HG02642 (cell line): ENCODE measurements around the gene NGEF.

ENCODE experiments used
- ATAC-seq: cut with Tn5 transposase; IDR thresholded peaks from one replicate; pipeline ENCODE4 v1.9.1; 2021; ENCODE audit warnings: mild to moderate bottlenecking; ENCODE audit not compliant: unreplicated experiment, poor library complexity

NGEF gene

DNA sequence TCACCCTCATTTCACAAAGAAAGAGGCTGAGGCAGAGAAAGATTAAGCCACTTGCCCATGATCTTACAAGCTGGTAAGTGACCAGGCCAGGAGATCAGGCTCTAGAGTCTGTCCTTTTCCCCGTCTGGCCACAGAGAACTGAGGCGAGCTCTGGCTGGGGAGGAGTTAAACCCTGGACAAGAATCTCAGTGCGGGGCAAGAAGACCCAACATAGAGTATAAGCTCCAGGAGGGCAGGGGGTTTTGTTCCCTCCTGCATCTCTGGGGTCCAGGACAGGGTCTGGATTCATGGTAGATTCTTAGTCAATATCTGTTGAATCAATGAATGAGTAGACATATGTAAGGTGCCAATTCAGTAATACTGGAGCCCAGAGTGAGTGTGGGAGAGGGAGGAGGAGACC lies 34.1 kb upstream of the NGEF start:
- ATAC-seq, result no peak

DNA sequence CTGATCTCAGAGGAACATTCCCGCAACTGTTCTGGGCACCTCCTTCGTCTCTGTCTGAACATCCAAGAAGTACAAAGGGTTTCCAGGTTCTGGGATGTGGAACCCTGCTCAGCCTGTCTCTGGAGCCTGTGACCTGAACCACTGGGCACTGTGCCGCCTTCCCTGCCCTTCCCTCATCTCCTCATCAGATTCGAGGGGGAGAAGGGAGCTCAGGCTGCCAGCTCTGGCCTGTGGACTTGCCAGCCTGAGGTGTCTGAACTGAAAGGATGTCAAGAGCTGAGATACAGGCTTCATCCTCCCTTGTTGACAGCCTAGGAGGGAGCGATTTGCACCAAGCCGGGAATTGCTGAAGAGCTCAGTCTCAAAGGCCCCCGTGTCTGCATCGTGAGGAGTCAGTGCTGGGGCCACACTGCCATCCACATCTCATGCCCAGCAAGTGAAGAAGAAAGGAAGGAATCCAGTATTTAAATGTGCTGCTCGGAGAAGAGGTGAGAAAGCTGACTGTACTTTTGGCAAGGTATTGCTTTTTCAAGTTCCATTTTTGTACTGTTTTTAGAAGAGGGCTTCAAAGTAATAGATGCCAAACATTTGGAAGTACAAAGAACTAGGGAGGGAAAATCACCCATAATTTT lies 32.0 kb upstream of the NGEF start:
- ATAC-seq, result no peak

DNA sequence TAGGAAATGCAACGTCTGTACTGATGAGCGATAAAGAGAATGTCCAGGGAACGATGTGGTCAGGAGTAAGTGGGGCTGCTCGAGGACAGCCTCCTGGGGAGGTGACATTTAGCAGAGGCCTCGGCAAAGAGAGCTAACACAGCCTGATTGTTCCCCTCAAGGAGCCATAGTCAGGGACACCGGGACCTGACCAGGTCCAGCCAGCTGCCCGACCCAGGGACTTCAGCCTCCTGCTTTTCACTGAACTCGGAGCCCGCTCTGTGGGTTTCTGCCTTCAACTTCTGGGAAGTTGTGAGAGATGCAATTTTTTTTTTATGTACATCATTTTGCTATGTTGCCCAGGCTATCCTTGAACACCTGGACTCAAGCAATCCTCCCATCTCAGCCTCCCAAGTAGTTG lies 29.5 kb upstream of the NGEF start:
- no peak for ATAC-seq

DNA sequence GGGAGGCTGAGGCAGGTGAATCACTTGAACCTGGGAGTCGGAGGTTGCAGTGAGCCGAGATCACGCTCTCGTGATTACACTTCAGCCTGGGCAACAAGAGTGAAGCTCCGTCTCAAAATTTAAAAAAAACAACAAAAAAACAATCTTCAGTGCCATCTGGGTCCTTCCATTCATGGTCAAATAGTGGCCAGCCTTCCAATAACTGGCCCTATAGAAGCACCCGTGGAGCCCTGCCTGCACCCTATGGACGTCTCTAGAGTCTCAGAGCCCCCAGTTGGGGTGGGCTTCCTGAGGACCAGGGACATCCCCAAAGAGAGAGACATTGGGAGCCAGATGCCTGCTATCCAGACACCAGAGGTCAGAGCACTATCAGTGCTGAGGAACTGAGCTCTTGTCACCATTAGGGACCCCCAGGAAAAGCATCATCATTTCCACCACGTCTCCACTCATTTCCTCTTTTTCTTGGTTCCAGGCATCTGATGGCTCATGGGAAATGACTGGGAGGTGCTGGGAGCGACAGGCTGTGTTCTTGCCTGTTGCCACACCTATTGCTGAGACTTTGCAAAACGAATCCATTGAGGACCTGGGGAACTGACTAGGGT lies 28.8 kb upstream of the NGEF start:
- no peak for ATAC-seq

DNA sequence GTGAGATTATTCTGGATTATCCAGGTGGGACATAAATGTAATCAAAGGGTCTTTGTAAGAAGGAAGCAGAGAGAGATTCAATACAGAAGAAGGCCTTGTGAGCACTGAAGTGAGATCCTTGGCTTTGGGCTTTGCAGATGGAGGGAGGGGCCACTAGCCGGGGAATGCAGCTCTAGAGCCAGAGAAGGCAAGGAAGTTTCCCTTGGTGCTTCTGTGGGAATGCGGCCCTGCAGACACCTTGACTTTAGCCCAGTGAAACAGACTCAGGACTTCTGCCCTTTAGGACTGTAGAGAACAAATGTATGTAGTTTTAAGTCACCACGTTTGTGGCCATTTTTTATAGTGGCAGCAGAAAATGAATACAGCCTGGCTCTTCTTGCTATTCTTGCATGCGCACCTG lies 27.5 kb upstream of the NGEF start:
- ATAC-seq, result no peak

DNA sequence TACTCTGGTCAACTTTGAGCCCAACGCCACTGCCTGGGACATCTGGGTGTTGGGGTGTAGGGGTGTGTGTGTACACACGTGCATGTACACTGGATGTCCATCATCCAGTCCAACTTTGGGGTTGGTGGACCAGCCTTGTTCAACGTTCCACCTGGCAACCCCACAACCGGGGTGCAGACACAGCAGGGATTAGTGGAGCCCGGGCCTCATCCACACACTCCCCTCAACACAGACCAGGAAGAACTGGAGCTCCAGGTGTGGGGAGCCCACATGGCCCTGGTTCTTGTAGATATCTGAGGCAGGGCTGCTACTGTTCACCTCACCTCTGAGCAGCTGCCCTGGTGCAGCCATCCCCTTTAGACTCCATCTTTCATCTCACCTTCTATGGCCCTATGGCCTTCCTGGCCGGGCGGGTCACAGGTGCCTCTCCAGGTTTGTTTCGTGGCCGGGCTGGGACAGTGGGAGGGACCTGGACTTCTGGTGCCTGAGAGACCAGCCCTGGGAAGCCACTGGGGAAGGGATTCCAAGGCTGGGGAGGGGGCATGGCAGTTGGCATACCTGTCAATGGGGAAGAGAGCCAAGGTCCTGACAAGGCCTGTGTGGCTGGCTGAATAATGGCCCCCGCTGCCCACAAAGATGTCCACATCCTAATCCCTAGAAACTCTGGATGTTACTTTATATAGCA lies 26.9 kb upstream of the NGEF start:
- no peak for ATAC-seq

DNA sequence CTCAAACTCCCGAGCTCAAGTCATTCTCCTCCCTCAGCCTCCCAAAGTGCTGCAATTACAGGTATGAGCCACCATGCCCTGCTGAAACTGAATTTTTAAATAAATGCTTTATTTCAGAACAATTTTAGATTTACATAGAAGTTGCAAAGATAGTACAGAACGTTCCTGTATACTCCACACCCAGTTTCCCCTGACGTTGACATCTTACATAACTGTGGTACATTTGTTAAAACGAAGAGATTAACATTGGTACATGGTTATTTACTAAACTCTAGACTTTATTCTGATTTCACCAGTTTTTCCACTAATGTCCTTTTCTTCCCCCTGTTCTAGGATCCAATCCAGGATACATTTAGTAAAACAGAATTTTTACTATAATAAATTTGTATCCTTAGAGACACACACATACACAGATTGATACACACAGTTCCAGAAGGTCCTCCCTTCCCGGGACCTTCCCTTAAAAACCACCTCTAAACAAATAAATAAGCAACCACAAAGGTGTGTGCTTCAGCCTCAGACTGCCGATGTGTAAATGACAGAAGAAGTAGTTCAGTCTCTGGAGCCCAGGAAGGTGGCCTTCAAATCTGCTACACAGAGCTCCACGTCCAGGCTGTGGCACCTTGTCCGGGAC lies 26.3 kb upstream of the NGEF start:
- ATAC-seq, result no peak

DNA sequence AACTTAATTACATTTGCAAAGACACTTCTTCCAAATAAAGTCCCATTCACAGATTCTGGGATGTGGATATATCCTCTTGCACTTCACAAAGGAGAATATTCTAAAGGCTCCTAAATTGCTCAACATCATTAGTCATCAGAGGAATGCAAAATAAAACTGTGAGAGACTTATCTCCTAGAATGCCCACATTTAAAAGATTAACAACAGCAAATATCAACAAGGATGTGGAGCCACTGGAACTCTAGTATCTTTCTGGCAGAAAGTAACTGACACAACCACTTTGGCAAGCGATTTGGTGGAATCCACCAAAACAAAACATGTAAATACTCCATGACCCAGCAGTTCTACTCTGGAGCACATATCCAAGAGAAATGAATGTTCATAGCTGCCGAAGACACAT lies 24.0 kb upstream of the NGEF start:
- ATAC-seq, result no peak

DNA sequence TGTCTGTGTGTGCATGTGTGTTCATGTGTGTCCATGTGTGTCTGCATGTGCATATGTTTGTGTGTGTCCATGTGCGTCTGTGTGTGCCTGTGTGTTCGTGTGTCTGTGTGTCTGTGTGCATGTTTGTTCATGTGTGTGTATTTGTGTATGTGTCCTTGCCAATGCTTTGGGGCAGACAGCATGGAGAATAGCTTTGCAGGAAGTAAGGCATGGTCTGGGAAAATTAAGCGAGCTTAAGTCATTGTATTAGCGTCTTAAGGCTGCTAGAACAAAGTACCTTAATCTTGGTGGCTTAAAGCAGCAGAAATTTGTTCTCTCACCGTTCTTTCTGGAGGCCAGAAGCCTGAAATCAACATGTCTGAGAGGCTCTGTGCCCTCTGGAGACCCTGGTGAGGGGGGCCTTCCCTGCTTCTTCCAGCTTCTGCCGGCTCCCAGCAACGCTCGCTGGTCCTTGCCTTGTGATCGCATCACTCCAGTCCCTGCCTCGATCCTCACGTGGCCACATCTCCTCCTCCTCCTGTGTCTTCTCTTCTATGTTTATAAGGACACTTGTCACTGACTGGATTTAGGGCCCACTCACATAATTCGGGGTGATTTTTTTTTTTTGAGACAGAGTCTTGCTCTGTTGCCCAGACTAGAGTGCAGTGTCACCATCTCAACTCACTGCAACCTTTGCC lies 23.2 kb upstream of the NGEF start:
- ATAC-seq, result no peak

DNA sequence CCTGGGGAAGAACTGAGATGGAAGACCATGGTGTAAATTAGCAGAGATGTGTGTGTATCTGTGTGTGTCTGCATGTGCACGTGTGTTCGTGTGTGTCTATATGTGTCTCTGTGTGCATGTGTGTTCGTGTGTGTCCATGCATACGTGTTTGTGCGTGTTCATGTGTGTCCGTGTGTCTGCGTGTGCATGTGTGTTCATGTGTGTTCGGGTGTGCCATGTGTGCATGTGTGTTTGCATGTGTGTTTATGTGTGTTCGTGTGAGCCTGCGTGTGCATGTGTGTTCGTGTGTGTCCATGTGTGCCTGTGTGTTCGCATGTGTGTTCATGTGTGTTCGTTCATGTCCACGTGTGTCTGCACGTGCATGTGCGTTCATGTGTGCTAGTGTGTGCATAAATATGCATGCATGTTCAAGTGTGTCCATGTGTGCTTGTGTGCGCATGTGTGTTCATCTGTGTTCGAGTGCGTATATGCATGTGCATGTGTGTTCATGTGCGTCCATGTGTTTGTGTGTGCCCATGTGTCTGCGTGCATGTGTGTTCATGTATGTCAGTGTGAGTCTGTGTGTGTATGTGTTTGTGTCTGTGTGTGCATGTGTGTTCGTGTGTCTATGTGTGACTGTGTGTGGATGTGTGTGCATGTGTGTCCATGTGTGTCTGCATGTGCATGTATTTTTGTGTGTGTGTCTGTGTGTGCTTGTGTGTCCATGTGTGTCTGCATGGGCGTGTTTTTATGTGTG lies 22.5 kb upstream of the NGEF start:
- no peak for ATAC-seq

DNA sequence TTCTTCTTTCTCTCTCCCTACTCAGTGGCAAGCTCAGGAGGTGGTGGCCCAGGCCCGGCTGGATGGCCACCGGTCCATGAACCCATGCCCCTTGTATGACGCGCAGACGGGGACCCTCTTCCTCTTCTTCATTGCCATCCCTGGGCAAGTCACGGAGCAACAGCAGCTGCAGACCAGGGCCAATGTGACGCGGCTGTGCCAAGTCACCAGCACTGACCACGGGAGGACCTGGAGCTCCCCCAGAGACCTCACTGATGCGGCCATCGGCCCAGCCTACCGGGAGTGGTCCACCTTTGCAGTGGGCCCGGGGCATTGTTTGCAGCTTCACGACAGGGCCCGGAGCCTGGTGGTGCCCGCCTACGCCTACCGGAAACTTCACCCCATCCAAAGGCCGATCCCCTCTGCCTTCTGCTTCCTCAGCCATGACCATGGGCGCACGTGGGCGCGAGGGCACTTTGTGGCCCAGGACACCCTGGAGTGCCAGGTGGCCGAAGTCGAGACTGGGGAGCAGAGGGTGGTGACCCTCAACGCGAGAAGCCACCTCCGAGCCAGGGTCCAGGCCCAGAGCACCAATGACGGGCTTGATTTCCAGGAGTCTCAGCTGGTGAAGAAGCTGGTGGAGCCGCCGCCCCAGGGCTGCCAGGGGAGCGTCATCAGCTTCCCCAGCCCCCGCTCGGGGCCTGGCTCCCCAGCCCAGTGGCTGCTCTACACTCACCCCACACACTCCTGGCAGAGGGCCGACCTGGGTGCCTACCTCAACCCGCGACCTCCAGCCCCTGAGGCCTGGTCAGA lies 21.2 kb upstream of the NGEF start:
- no peak for ATAC-seq

DNA sequence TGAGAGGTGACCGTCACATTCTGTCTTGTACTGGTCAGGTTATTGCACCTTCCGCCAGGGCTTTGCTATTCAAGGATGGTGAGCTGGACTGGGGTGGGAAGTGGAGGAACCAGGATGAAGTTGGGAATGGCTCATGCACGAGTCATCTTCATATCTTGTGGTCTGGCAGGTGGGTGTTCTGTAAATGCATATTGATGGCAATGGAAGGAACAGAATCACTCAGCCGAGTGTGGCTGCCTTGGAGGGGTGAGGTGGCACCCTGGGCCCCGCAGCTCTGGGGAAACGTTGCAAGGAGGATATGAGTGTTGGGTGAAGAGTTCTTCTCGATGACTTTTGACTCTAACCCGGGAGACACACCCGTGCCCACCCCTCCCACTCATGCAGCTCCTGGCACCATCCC lies 20.6 kb upstream of the NGEF start:
- no peak for ATAC-seq

DNA sequence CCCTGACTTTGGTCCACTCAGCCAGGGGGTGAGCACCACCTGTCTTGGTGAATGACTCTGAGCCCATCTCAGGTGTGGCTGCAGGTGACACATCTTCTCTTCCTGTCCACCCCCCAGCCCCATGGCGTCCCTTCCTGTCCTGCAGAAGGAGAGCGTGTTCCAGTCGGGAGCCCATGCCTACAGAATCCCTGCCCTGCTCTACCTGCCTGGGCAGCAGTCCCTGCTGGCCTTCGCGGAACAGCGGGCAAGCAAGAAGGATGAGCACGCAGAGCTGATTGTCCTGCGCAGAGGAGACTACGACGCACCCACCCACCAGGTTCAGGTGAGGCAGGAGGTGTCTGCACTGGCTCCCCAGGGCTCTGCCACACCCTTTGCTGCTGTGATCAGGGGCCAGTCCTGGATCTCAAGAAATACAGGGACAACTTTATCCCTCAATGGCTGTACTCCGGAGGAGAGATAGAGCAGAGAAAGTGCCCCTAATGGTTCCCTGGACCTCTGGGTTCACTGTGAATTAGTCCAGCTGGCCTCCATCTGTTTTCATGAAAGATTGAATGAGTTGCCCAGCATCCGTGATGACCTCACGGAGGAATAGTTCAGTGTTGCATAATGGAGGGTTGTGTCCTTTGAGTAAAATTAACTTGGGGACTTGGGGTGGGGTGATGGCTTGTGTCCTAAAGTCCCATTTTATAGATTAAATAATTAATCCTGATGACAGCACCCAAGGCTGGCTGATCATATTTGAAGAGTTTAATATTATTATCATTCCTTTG lies 19.7 kb upstream of the NGEF start, which contains the start of gene NEU2:
TSS of gene NEU2 (plus strand) at position 122 of the 770 bp plus-strand sequence. CDS start at position 122, 0 bp downstream.
- ATAC-seq, result no peak

DNA sequence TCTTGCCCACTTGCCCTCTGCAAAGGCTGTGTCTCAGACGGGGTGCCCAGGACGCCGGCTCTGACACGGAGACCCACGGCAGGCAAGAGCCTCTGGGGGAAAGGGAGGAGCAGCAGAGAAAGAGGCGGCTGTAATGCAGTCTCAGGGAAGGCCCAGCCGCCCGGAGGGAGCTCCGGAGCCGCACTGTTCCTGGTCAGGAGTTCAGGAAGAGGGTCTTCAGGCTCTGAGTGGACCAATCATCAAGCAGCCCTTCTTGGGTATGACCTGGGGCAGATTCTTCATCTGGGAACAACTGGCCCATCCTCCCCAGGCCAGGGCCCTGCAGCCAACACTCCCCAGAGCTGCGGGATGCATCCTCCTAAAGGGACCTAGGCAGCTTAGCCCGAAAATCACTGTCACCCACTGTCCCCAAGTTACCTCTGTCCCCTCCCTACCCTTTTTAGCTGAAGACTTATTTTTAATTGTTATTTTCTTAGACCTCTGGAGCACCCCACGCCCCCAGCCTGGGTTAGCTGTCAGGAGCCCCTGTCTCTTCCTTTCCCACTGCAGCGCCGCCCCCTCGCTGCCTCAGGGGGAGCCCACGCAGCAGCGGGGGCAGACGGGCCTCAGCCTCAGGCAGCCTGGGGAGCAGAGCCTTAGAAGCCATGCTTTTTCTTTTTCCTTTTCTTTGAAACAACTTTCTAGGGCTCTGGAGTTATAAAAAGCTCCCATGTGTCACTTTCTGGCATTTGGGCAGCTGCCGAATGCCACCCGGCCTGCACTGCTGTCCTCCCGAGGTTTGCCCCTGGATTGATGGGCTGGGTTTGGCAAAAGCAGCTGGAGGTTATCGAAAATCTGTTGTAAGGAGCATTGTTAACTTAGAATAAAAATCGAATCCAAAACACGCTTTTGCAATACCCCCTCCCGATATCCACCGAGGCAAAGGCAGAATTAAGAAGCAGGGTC lies 18.8 kb upstream of the NGEF start:
- no peak for ATAC-seq

DNA sequence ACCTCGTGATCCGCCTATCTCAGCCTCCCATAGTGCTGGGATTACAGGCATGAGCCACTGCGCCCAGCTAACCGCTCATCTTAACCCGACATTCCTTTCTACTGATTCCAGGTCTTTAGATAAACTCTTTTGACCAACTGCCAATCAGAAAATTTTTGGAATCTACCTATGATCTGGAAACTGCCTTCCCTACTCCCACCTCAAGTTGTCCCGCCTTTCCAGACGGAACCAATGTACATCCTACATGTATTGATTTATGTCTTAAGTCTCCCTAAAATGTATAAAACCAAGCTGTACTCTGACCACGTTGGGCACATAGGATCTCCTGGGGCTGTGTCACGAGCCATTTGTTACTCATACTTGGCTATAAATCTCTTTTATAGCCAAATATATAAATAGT lies 16.3 kb upstream of the NGEF start:
- ATAC-seq, result no peak

DNA sequence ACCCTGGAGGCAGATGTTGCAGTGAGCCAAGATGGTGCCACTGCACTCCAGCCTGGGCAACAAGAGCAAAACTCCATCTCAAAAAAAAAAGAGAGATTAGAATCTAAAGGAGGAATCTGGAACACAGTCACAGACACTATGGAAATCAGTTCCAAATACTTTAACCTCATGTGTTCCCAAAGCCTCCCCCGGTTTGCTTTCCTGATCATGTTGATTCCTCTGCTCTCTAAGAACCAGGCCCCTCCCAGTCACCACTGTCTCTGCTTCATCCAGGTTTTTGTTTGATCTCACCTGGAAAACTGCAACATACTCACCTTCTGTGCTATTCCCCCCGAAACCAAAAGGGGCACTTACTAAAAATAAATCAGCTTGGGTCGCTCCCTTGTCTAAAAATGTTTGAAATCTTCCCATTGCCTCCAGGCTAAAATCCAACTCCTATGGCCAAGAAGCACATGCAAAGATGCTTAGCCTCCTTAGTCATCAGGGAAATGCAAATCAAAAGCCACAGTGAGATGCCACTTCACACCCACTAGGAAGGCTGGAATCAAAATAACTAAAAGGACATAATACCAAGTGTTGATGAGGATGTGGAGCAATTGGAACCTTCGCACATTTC lies 13.2 kb upstream of the NGEF start:
- ATAC-seq, result no peak

DNA sequence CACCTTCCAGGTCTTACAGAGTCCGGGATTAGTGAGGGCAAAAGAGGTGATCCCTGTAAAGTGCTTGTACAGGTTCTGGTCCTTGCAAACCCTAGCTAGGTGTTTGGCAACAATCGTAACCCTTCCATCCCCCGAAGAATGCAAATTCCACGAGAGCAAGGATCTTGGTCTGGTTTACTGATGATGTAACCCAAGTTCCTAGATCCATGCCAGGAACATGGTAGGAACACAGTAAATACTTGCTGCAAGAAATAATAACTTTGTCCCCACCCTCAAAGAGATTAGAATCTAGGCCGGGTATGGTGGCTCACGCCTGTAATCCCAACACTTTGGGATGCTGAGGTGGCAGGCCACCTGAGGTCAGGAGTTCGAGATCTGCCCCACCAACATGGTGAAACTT lies 12.7 kb upstream of the NGEF start:
- ATAC-seq, result no peak
